Suprapubic skin (tissue), 4 donors: Measurements from ENCODE around the gene CSF1. TPM values are rescaled to one million over a fixed set of nuclear protein-coding genes. Genes with fewer than 3 reads are reported as not detected.

Experiments
- DNase-seq, 2 donors: peaks; one replicate each; pipeline ENCODE4 v3.0.0-alpha.2; 2019; ENCODE audit warnings: low spot score in 2 of 2
- H3K27ac ChIP-seq: fragments of 200-600 bp; sonication (generic); one replicate; pipeline ENCODE4 v1.5.1; 2019
- H3K27me3 ChIP-seq: fragments of 200-600 bp; sonication (generic); one replicate; pipeline ENCODE4 v1.5.1; 2019
- H3K36me3 ChIP-seq: fragments of 200-600 bp; sonication (generic); one replicate; pipeline ENCODE4 v1.5.1; 2019
- H3K4me1 ChIP-seq: fragments of 200-600 bp; sonication (generic); one replicate; pipeline ENCODE4 v1.5.1; 2019
- H3K4me3 ChIP-seq: fragments of 200-600 bp; sonication (generic); one replicate; pipeline ENCODE4 v1.5.1; 2019; ENCODE audit warnings: mild to moderate bottlenecking
- H3K9me3 ChIP-seq: fragments of 200-600 bp; sonication (generic); one replicate; pipeline ENCODE4 v1.5.1; 2019
- CTCF ChIP-seq, 2 donors: fragments of 200-600 bp in 1 of 2; fragments of 450-650 bp in 1 of 2; sonication (generic) in 1 of 2; IDR thresholded peaks; one replicate each; pipeline ENCODE4 v1.5.1; 2016 to 2019; ENCODE audit warnings: antibody characterized with exemption in 2 of 2, mild to moderate bottlenecking in 1 of 2, moderate library complexity in 1 of 2
- EP300 ChIP-seq: sonication (generic); formaldehyde crosslinking; IDR thresholded peaks from one replicate; pipeline ENCODE4 v1.6.1; 2017; ENCODE audit warnings: antibody characterized with exemption
- POLR2A ChIP-seq, 2 donors: fragments of 450-650 bp; IDR thresholded peaks; one replicate each; pipeline ENCODE4 v1.6.1; 2017; ENCODE audit warnings: antibody characterized with exemption in 2 of 2, mild to moderate bottlenecking in 2 of 2, moderate library complexity in 2 of 2
- POLR2AphosphoS5 ChIP-seq, 3 donors: sonication (generic); formaldehyde crosslinking; IDR thresholded peaks; one replicate each; pipeline ENCODE4 v1.6.1; 2017; ENCODE audit warnings: antibody characterized with exemption in 3 of 3
- WGBS: methylation state at CpG from one replicate; pipeline ENCODE4 v1.1.5; 2018; 5-methylcytosine and 5-hydroxymethylcytosine counted together
- total RNA-seq, 4 donors: library from RNA; depleted of rRNA; stranded (reverse); fragments of >200 nt; gene quantifications; one replicate each; pipeline ENCODE4 v1.1.0, GENCODE V29; 2016

Gene CSF1
- total RNA-seq, 4 donors from 2014 or later: 12.6 to 39.1 (median 17.5) TPM

GRCh38 chr1:109944541-109944940, 33.9 kb downstream of the CSF1 start:
- 79% methylated on average over 2 of the region's 2 CpGs for WGBS
- no peak overlapping the region for H3K27ac ChIP-seq
- H3K27me3 ChIP-seq: no peaks in the 10 kb centered on the region
- no peaks in the 10 kb centered on the region for H3K36me3 ChIP-seq
- TF ChIP-seq POLR2AphosphoS5 (IDR thresholded peaks at IDR 0.05) (no peak), POLR2A (IDR thresholded peaks at IDR 0.05) (no peak), CTCF (IDR thresholded peaks at IDR 0.05) (no peak), EP300 (no peak)
- no peak for DNase-seq
- H3K4me1 ChIP-seq: peaks cover 3% of the 10 kb centered on the region
- no peak overlapping the region for H3K4me3 ChIP-seq
- H3K9me3 ChIP-seq: no peaks in the 10 kb centered on the region

- 66% methylated on average over 6 of the region's 6 CpGs for WGBS
- Histone ChIP-seq H3K4me1 (peaks cover 3% of the 10 kb centered on the region), H3K9me3 (no peaks in the 10 kb centered on the region), H3K27me3 (no peaks in the 10 kb centered on the region), H3K4me3 (no peak overlapping the region), H3K36me3 (no peaks in the 10 kb centered on the region), H3K27ac (no peak overlapping the region)
- no peak for DNase-seq
- TF ChIP-seq POLR2A (IDR thresholded peaks at IDR 0.05) (no peak), CTCF (IDR thresholded peaks at IDR 0.05) (no peak), POLR2AphosphoS5 (IDR thresholded peaks at IDR 0.05) (no peak), EP300 (no peak)
Observed at GRCh38 chr1:109946511-109946910, 35.9 kb downstream of the CSF1 start.

- TF ChIP-seq POLR2AphosphoS5 (IDR thresholded peaks at IDR 0.05) (no peak), CTCF (IDR thresholded peaks at IDR 0.05) (no peak), POLR2A (IDR thresholded peaks at IDR 0.05) (no peak), EP300 (no peak)
- H3K9me3 ChIP-seq: no peaks in the 10 kb centered on the region
- H3K36me3 ChIP-seq: no peaks in the 10 kb centered on the region
- no peak overlapping the region for H3K4me3 ChIP-seq
- peaks cover 3% of the 10 kb centered on the region for H3K4me1 ChIP-seq
- 84% methylated on average over 10 of the region's 10 CpGs for WGBS
- no peaks in the 10 kb centered on the region for H3K27me3 ChIP-seq
- H3K27ac ChIP-seq: no peak overlapping the region
- DNase-seq: no peak
Observed at GRCh38 chr1:109947582-109948284, 37.1 kb downstream of the CSF1 start.

- Histone ChIP-seq H3K27ac (no peak overlapping the region), H3K36me3 (no peaks in the 10 kb centered on the region), H3K4me1 (peaks cover 3% of the 10 kb centered on the region), H3K9me3 (no peaks in the 10 kb centered on the region), H3K4me3 (no peak overlapping the region), H3K27me3 (no peaks in the 10 kb centered on the region)
- DNase-seq: no peak
- TF ChIP-seq CTCF (IDR thresholded peaks at IDR 0.05): no peak
- TF ChIP-seq POLR2AphosphoS5 (IDR thresholded peaks at IDR 0.05): no peak
- no peak for TF ChIP-seq EP300
- TF ChIP-seq POLR2A (IDR thresholded peaks at IDR 0.05): no peak
Observed at GRCh38 chr1:109948285-109948630, 37.6 kb downstream of the CSF1 start.

GRCh38 chr1:109950038-109950437, 39.4 kb downstream of the CSF1 start:
- no peak overlapping the region for H3K4me3 ChIP-seq
- DNase-seq: no peak
- no peaks in the 10 kb centered on the region for H3K27me3 ChIP-seq
- H3K9me3 ChIP-seq: no peaks in the 10 kb centered on the region
- H3K36me3 ChIP-seq: no peaks in the 10 kb centered on the region
- H3K27ac ChIP-seq: no peak overlapping the region
- H3K4me1 ChIP-seq: peaks cover 3% of the 10 kb centered on the region
- TF ChIP-seq EP300 (no peak), POLR2AphosphoS5 (IDR thresholded peaks at IDR 0.05) (no peak), POLR2A (IDR thresholded peaks at IDR 0.05) (no peak), CTCF (IDR thresholded peaks at IDR 0.05) (no peak)
- WGBS: 88% methylated on average over 1 of the region's 1 CpG
